ENCODE results near the gene MGA. TPM values are rescaled to one million over a fixed set of nuclear protein-coding genes. Genes with fewer than 3 reads are reported as not detected.

MGA gene
- total and polyA plus RNA-seq, 2 of the 8 experiments (the other 6 are each of a cell fraction or from before 2014, with no cell fraction given), result 7.6 to 53.2 TPM

DNA sequence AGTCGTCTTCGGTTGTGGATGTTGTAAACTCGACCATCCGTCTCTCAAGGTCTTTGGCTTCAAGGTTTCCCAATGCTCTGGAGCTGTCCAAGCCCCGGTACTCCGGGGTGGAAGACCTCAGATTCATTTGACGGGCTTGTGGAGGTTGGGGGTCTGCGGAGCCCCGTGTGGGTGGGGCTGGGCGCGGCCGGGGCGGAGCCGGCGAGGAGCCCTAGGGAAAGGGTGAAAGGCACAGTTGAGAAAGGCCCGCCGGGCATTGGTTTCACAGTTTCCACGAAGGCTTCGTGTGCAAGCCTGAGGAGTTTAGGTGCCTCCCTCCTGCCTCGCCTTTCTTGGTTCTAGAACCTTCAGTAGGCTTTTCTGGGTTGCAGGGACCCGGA lies 360 bp upstream of the MGA start:
- 4% methylated on average over 21 of the region's 21 CpGs; no CpG with 5 or more reads in 1 of the 2 experiments for WGBS, 2 experiments (ENCODE audit: extremely low coverage in 1 of 2, insufficient coverage in 1 of 2, insufficient read length in 1 of 2, insufficient replicate concordance in 2 of 2, low coverage in 1 of 2, low lambda C conversion rate in 2 of 2, missing lambda C conversion rate in 1 of 2)
- peaks cover 0 to 9% of the 10 kb centered on the region in 2 experiments for H4K20me1 ChIP-seq (replicated peaks in 1 of 2; ENCODE audit: control insufficient read depth in 1 of 2, insufficient read depth in 2 of 2, low read length in 2 of 2)
- 0 out of 2 replicates have a peak, but pooled peaks cover 4% of the 10 kb centered on the region for H3K79me1 ChIP-seq (ENCODE audit: low read depth, low read length)
- peaks cover 0 to 41% of the 10 kb centered on the region in 2 experiments; a peak in 3 of 4 replicates for H3K79me2 ChIP-seq (ENCODE audit: control insufficient read depth in 1 of 2, insufficient read depth in 2 of 2, low read length in 2 of 2)
- no peak overlapping the region for H2AK5ac ChIP-seq (ENCODE audit: low read depth, low read length)
- H2BK20ac ChIP-seq (ENCODE audit: low read length), result no peak overlapping the region; the same call in 1 of the 2 replicates
- CTCF ChIA-PET (ENCODE audit: partially characterized antibody), result interaction anchor here (1.0 to 2.5 kb wide), 6 partner anchors 10 to 171 kb away, joined by 3 to 15 read pairs (median 4); no protein-coding TSS in a partner anchor
- H3K9ac ChIP-seq (replicated peaks in 1 of 4; ENCODE audit: extremely low read depth in 1 of 4, low read depth in 3 of 4, low read length in 3 of 4), result peak overlapping the region in 3 of 4 experiments; percentile 31 to 62 (median 49); a peak in 4 of 7 replicates
- H3K56ac ChIP-seq (replicated peaks; ENCODE audit: insufficient read length, low read depth, low read length), result no peak overlapping the region
- no peak overlapping the region for H4K91ac ChIP-seq (replicated peaks; ENCODE audit: insufficient read length, low read length)
- H4K5ac ChIP-seq (ENCODE audit: insufficient read length, low read depth, low read length), result peak overlapping the region; percentile 80
- H2BK15ac ChIP-seq (ENCODE audit: low read length), result no peak overlapping the region
- peaks cover 0 to 3% (median under 1%) of the 10 kb centered on the region in 4 experiments; a peak in 2 of 7 replicates for H3K4me1 ChIP-seq (replicated peaks in 1 of 4; ENCODE audit: control insufficient read depth in 3 of 4, insufficient read depth in 4 of 4, low read length in 3 of 4)
- DNase-seq (ENCODE audit: low read depth in 1 of 2, low spot score in 2 of 2) (peak in 1 of 2 experiments; percentile 50), FAIRE-seq (no peak)
- H3K9me3 ChIP-seq (ENCODE audit: insufficient read depth in 2 of 2, low read depth in 1 of 2, low read length in 1 of 2), result no peaks in the 10 kb centered on the region
- peak overlapping the region; percentile 87; the same call in 1 of the 2 replicates for H4K8ac ChIP-seq (ENCODE audit: extremely low read depth, insufficient read depth, low read length)
- no peak overlapping the region for H2BK5ac ChIP-seq (ENCODE audit: low read depth, low read length)
- peak overlapping the region; percentile 92; the same call in 1 of the 2 replicates for H3K18ac ChIP-seq (ENCODE audit: extremely low read depth, low read length)
- peak overlapping the region; percentile 65 to 84 (median 69) for H3K4me3 ChIP-seq (ENCODE audit: extremely low read depth in 1 of 4, insufficient read depth in 2 of 4, low read depth in 3 of 4, low read length in 4 of 4)
- H2AFZ ChIP-seq (ENCODE audit: low read length), result peak overlapping the region; percentile 72
- no peak overlapping the region for H2BK12ac ChIP-seq (ENCODE audit: low read depth, low read length)
- H2BK120ac ChIP-seq (replicated peaks; ENCODE audit: low read depth, low read length), result no peak overlapping the region
- peaks cover 17% of the 10 kb centered on the region for H3K23me2 ChIP-seq (ENCODE audit: low read depth, low read length)
- H3K4ac ChIP-seq (replicated peaks; ENCODE audit: insufficient read length, low read depth, low read length), result no peak overlapping the region
- peaks cover 0 to 12% (median 6%) of the 10 kb centered on the region in 4 experiments; a peak in 4 of 7 replicates for H3K27me3 ChIP-seq (replicated peaks in 1 of 4; ENCODE audit: control insufficient read depth in 3 of 4, extremely low read depth in 1 of 4, insufficient read depth in 3 of 4, low read length in 3 of 4)
- POLR2A ChIA-PET (ENCODE audit: partially characterized antibody), result interaction anchor here (1.0 to 3.0 kb wide), 10 partner anchors 10 to 96 kb away, joined by 3 to 12 read pairs (median 4); no protein-coding TSS in a partner anchor
- H3K23ac ChIP-seq (ENCODE audit: insufficient read length), result no peak overlapping the region
- no peak overlapping the region for H3K14ac ChIP-seq (ENCODE audit: insufficient read length)
- H3K27ac ChIP-seq (ENCODE audit: low read depth, low read length), result 0 out of 2 replicates have a peak overlapping the region, but pooled peaks have one; percentile 38
- peak overlapping the region; percentile 88 to 96 for H3K4me2 ChIP-seq (ENCODE audit: insufficient read depth in 1 of 2, low read depth in 2 of 2, low read length in 2 of 2)
- no peaks in the 10 kb centered on the region for H3K36me3 ChIP-seq (ENCODE audit: control insufficient read depth in 2 of 4, insufficient read depth in 4 of 4, low read length in 3 of 4)
- TF ChIP-seq CBX8 (IDR thresholded peaks at IDR 0.05; ENCODE audit: borderline replicate concordance, low read depth, low read length) (no peak), RBBP5 (IDR thresholded peaks at IDR 0.05; ENCODE audit: borderline replicate concordance, low read depth, low read length) (peak; percentile 96), SAP30 (IDR thresholded peaks at IDR 0.05; ENCODE audit: insufficient read depth, insufficient replicate concordance, low read length) (peak; percentile 62), RNF2 (IDR thresholded peaks at IDR 0.05; ENCODE audit: borderline replicate concordance, low read depth, low read length, missing control alignments, poor library complexity, severe bottlenecking) (peak; percentile 4), TAF1 (IDR thresholded peaks at IDR 0.05; ENCODE audit: low read depth, low read length) (no peak), PHF8 (conservative IDR thresholded peaks at IDR 0.05; ENCODE audit: low read depth, low read length) (0 out of 2 replicates have a peak, but pooled peaks have one; percentile 40), SRF (IDR thresholded peaks at IDR 0.05; ENCODE audit: low read depth, low read length) (no peak)
- TF ChIP-seq, protein P1, sequence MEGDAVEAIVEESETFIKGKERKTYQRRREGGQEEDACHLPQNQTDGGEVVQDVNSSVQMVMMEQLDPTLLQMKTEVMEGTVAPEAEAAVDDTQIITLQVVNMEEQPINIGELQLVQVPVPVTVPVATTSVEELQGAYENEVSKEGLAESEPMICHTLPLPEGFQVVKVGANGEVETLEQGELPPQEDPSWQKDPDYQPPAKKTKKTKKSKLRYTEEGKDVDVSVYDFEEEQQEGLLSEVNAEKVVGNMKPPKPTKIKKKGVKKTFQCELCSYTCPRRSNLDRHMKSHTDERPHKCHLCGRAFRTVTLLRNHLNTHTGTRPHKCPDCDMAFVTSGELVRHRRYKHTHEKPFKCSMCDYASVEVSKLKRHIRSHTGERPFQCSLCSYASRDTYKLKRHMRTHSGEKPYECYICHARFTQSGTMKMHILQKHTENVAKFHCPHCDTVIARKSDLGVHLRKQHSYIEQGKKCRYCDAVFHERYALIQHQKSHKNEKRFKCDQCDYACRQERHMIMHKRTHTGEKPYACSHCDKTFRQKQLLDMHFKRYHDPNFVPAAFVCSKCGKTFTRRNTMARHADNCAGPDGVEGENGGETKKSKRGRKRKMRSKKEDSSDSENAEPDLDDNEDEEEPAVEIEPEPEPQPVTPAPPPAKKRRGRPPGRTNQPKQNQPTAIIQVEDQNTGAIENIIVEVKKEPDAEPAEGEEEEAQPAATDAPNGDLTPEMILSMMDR (IDR thresholded peaks at IDR 0.05; ENCODE audit: control extremely low read depth in 1 of 3, insufficient read depth in 1 of 3, low read depth in 1 of 3, low read length in 3 of 3), result no peak

Data from H1 (cell line).